ENCODE data around the gene LSM10. TPM values are rescaled to one million over a fixed set of nuclear protein-coding genes. Genes with fewer than 3 reads are reported as not detected.
A peak's percentile ranks its signal among the peaks of the same experiment; 100 is the strongest.

LSM10 gene
- total RNA-seq, 2 experiments from 2014 or later: 43.8 to 46.2 TPM

DNA sequence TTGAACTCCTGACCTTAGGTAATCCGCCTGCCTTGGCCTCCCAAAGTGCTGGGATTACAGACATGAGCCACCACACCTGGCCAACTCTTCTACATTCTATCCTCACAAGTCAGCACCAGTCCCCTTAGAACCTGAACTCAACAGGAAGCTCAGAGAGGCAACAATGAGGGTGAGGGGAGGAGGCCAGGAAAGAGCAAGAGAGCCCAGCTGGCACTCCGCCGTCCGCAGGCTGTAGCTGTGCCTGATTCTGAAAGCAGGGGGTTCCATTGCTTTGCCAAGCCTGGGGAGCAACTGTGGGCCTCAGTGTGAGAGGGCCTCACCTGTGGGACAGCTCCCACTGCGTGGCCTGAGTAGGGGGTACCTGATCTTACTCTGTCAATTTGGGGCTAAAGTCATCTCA, 30.6 kb downstream of the LSM10 start:
- Mint-ChIP-seq H3K9me3 (no peaks in the 10 kb centered on the region), H3K4me3 (no peak overlapping the region), H3K4me1 (ENCODE audit: low read depth) (peaks cover 48% of the 10 kb centered on the region), H3K27ac (peak overlapping the region; percentile 88), H3K27me3 (no peaks in the 10 kb centered on the region), H3K36me3 (ENCODE audit: low read depth) (peaks cover 10% of the 10 kb centered on the region)
- CTCF ChIA-PET: interaction anchor here (0.7 to 6.4 kb wide), 16 partner anchors 10 to 218 kb away, joined by 3 to 102 read pairs (median 4); partner anchors contain the start of genes EVA1B, LSM10, THRAP3 and TRAPPC3
- POLR2A ChIA-PET: interaction anchor here (1.1 to 2.8 kb wide), 4 partner anchors 10 to 211 kb away, joined by 3 to 8 read pairs (median 5); partner anchors contain the start of genes LSM10 and MAP7D1
- TF ChIP-seq, protein P1, sequence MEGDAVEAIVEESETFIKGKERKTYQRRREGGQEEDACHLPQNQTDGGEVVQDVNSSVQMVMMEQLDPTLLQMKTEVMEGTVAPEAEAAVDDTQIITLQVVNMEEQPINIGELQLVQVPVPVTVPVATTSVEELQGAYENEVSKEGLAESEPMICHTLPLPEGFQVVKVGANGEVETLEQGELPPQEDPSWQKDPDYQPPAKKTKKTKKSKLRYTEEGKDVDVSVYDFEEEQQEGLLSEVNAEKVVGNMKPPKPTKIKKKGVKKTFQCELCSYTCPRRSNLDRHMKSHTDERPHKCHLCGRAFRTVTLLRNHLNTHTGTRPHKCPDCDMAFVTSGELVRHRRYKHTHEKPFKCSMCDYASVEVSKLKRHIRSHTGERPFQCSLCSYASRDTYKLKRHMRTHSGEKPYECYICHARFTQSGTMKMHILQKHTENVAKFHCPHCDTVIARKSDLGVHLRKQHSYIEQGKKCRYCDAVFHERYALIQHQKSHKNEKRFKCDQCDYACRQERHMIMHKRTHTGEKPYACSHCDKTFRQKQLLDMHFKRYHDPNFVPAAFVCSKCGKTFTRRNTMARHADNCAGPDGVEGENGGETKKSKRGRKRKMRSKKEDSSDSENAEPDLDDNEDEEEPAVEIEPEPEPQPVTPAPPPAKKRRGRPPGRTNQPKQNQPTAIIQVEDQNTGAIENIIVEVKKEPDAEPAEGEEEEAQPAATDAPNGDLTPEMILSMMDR (IDR thresholded peaks at IDR 0.05): no peak
- intact Hi-C loops (cut with micrococcal nuclease): no loop called here
- no peak for ATAC-seq
- no peak for DNase-seq

DNA sequence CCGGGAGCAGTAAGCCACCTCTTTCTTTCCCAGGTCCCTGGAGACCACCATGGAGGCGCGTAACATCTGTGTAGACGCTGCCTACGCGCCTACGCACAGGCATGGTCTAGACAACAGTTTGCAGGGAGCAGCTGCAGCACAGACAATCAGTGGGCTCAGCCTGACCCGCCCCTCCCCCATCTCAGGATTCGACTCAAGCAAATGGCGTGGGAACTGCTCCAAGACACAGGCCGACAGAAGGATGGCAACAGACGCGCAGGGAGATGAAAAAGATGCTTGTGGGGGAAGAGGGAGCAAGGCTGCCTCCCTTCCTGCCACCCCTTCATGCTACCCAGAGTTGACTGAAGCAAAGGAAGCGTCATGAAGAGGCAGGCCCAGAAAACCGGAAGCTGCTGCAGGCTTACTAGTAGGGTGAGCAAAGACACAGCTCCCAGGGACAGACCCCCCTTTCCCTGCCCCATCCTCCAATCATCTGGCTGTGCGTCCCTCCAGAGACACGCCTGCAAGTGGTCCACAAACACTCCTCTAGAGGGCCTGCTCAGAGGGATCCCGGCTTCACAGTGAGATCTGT, 31.5 kb downstream of the LSM10 start:
- CTCF ChIA-PET: interaction anchor here (0.8 to 6.4 kb wide), 13 partner anchors 11 to 231 kb away, joined by 3 to 102 read pairs (median 5); partner anchors contain the start of genes EVA1B, LSM10, THRAP3 and TRAPPC3
- peak; percentile 93 for ATAC-seq
- H3K4me1 Mint-ChIP-seq (ENCODE audit: low read depth): peaks cover 48% of the 10 kb centered on the region

DNA sequence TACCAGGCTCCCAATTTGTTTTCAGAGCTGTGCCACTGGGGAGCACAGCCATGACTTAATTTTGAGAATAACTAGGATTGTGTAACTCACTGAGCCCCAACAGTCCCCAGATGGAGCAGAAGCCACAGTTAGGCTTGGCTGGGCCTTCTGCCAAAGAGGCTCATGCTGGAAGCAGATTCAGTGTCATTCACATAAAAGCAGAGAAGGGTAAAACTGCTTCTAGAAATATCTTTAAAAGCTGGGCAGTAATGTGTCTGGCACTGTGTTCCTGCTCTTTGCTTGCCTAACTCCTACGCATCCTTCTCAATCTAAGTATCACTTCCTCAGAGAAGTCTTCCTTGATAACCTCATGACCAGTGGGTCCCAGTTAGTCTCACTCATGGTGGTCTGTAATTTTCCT, 32.3 kb downstream of the LSM10 start:
- Mint-ChIP-seq H3K36me3 (ENCODE audit: low read depth) (peaks cover 10% of the 10 kb centered on the region), H3K9me3 (no peaks in the 10 kb centered on the region), H3K27me3 (no peaks in the 10 kb centered on the region), H3K4me1 (ENCODE audit: low read depth) (peaks cover 47% of the 10 kb centered on the region), H3K27ac (peak overlapping the region; percentile 88), H3K4me3 (no peak overlapping the region)
- intact Hi-C loops (cut with micrococcal nuclease): no loop called here
- TF ChIP-seq, protein P1 (IDR thresholded peaks at IDR 0.05): no peak
- POLR2A ChIA-PET: no interaction called here
- DNase-seq: no peak
- CTCF ChIA-PET: interaction anchor here (1.3 to 6.4 kb wide), 5 partner anchors 10 to 54 kb away, joined by 3 to 102 read pairs (median 29); partner anchors contain the start of gene LSM10
- ATAC-seq: no peak

More for the DNA sequence above, 31.5 kb downstream of the LSM10 start:
- POLR2A ChIA-PET: no interaction called here
- intact Hi-C loops (cut with micrococcal nuclease): no loop called here
- no peaks in the 10 kb centered on the region for H3K9me3 Mint-ChIP-seq
- peaks cover 10% of the 10 kb centered on the region for H3K36me3 Mint-ChIP-seq (ENCODE audit: low read depth)
- H3K4me3 Mint-ChIP-seq: no peak overlapping the region
- H3K27ac Mint-ChIP-seq: peak overlapping the region; percentile 88
- DNase-seq: peak; percentile 83
- H3K27me3 Mint-ChIP-seq: no peaks in the 10 kb centered on the region
- TF ChIP-seq, protein P1 (IDR thresholded peaks at IDR 0.05): no peak

DNA sequence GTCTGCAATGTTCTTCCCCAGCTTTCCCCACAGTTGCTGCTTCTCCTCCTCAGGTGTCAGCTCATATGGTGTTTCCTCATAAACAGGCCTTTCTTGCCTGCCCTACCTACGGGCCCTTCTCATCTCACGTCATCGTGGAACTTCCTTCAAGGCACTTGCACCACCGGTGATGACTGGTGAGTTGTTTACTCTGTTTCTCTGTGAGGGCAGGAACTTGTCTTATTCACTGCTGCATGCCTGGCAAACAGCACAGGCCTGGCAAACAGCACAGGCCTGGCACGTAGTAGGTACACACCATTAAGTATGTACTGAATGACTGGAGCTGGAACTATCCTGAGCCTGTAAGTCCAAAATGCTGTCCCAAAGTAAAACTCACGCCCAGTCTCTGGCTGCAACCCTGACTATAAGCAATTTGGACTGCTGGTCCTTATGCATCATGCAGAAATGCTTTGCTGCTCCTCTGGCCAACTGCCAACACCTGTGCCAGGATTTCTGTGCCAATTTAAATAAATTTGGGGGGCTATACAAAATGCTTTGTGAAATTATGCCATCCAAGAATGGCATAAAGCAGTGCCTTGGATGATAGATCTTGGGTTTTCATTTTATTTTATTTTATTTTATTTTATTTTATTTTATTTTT, 37.7 kb downstream of the LSM10 start:
- H3K4me3 Mint-ChIP-seq: no peak overlapping the region
- H3K27ac Mint-ChIP-seq: peak overlapping the region; percentile 63
- H3K9me3 Mint-ChIP-seq: no peaks in the 10 kb centered on the region
- ChIA-PET CTCF (interaction anchor here (1.0 to 13.0 kb wide), 4 partner anchors 8 to 52 kb away, joined by 4 to 102 read pairs (median 4); no protein-coding TSS in a partner anchor), POLR2A (interaction anchor here (1.2 kb wide), 1 partner anchor 37 kb away, joined by 4 read pairs; no protein-coding TSS in a partner anchor)
- DNase-seq (no peak), ATAC-seq (peak; percentile 53)
- TF ChIP-seq, protein P1 (IDR thresholded peaks at IDR 0.05): no peak
- intact Hi-C loops (cut with micrococcal nuclease): no loop called here
- peaks cover 7% of the 10 kb centered on the region for H3K4me1 Mint-ChIP-seq (ENCODE audit: low read depth)
- peaks cover 12% of the 10 kb centered on the region for H3K36me3 Mint-ChIP-seq (ENCODE audit: low read depth)
- no peaks in the 10 kb centered on the region for H3K27me3 Mint-ChIP-seq

DNA sequence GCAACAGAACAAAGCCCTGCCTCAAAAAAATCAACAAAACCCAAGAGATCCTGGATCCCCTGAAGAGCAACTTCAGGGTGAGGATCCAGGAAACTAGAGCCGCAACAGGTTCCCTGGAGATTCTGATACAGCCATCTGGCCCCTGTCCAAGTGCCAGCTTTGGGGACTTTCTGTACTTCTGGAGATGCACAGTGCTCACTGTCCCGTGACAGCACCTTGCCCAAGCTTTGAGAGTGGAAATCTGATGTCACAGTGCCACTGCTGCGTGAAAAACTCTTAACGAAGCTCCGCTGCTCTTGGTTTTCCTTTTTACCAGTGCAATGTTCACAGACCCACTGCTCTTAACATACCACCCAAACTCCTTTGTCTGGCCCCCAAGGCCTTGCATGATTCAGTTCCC, 38.3 kb downstream of the LSM10 start:
- ATAC-seq: peak; percentile 10
- H3K36me3 Mint-ChIP-seq (ENCODE audit: low read depth): peaks cover 14% of the 10 kb centered on the region
- intact Hi-C loops (cut with micrococcal nuclease): no loop called here

More for the DNA sequence above, 38.3 kb downstream of the LSM10 start:
- Mint-ChIP-seq H3K4me1 (ENCODE audit: low read depth) (peaks cover 7% of the 10 kb centered on the region), H3K27me3 (no peaks in the 10 kb centered on the region), H3K9me3 (no peaks in the 10 kb centered on the region), H3K4me3 (no peak overlapping the region), H3K27ac (peak overlapping the region; percentile 63)
- ChIA-PET POLR2A (no interaction called here), CTCF (interaction anchor here (13.0 kb wide), 1 partner anchor 9 kb away, joined by 102 read pairs; no protein-coding TSS in a partner anchor)
- no peak for DNase-seq
- TF ChIP-seq, protein P1 (IDR thresholded peaks at IDR 0.05): no peak

Measured in activated CD8-positive, alpha-beta T cell treated with anti-CD3 and anti-CD28 coated beads for 36 hours (primary cell).